Aorta (tissue), 5 donors: ENCODE results near the gene ECT2L. TPM values are rescaled to one million over a fixed set of nuclear protein-coding genes. Genes with fewer than 3 reads are reported as not detected.
A peak's percentile ranks its signal among the peaks of the same experiment; 100 is the strongest.

ENCODE experiments used
- ATAC-seq: fragments of 200-7000 bp; cut with Tn5 transposase; one replicate; pipeline ENCODE4 v1.9.1; 2022; ENCODE audit warnings: moderate library complexity; ENCODE audit not compliant: low FRiP score
- DNase-seq, 2 donors: peaks; one replicate each; pipeline ENCODE4 v3.0.0-alpha.2; 2020
- H3K27ac ChIP-seq, 2 donors: one replicate each; pipeline ENCODE4 v1.5.1; 2013; ENCODE audit warnings: low read length in 2 of 2, mild to moderate bottlenecking in 2 of 2, moderate library complexity in 2 of 2, control low read depth in 1 of 2, inconsistent platforms in 1 of 2, low read depth in 1 of 2
- H3K27me3 ChIP-seq, 2 donors: one replicate each; pipeline ENCODE4 v1.6.1; 2013; ENCODE audit warnings: control low read depth in 1 of 2, low read length in 1 of 2, mild to moderate bottlenecking in 1 of 2, moderate library complexity in 1 of 2; ENCODE audit not compliant: insufficient read depth in 2 of 2, control insufficient read depth in 1 of 2
- H3K36me3 ChIP-seq, 2 donors: one replicate each; pipeline ENCODE4 v1.6.1; 2013; ENCODE audit warnings: control low read depth in 1 of 2, low read length in 1 of 2, mild to moderate bottlenecking in 1 of 2; ENCODE audit not compliant: insufficient read depth in 2 of 2, control insufficient read depth in 1 of 2
- H3K4me1 ChIP-seq, 2 donors: one replicate each; pipeline ENCODE4 v1.6.1; 2013; ENCODE audit warnings: low read length in 2 of 2, control low read depth in 1 of 2, mild to moderate bottlenecking in 1 of 2, moderate library complexity in 1 of 2; ENCODE audit not compliant: insufficient read depth in 2 of 2, control insufficient read depth in 1 of 2
- H3K4me3 ChIP-seq, 2 donors: one replicate each; pipeline ENCODE4 v1.5.1; 2013; ENCODE audit warnings: low read length in 2 of 2, control low read depth in 1 of 2, mild to moderate bottlenecking in 1 of 2
- H3K9me3 ChIP-seq: one replicate; pipeline ENCODE4 v1.6.1; 2013; ENCODE audit warnings: mild to moderate bottlenecking, low read length; ENCODE audit not compliant: control insufficient read depth
- WGBS, 2 donors: extraction: QIAGEN DNeasy Blood & Tissue Kit; methylation state at CpG; one replicate each; pipeline ENCODE4 v1.1.7; 2013; 5-methylcytosine and 5-hydroxymethylcytosine counted together
- intact Hi-C, 2 donors: fragments of 100-400 bp; cut with DNase I; formaldehyde crosslinking; loops; one replicate each; pipeline versions ENCODE4 v1.14.2 to v1.15.0; 2022
- polyA plus RNA-seq, 2 donors: library from polyadenylated mRNA; stranded (reverse); fragments of 200-250 nt; gene quantifications; one replicate each; pipeline ENCODE4 v1.2.3, GENCODE V29; 2013
- total RNA-seq, 2 donors: library from RNA; stranded (reverse); fragmentation: NEBNext Ultra II Directional; extraction: Animal tissue kit (Norgen Biotek cat#: 25700); gene quantifications; one replicate each; pipeline ENCODE4 v1.2.1, GENCODE V29; 2021
- donor health status: healthy with polysubstance abuse.
- donor health status: Bipolar disorder and iron deficiency.
- donor health status: DM: no; HTN: no; CAD: no.
- donor health status: DM: no; HTN: no; CAD: no.
- donor health status: DM: yes; HTN: yes; CAD: no.

ECT2L gene
- total and polyA plus RNA-seq, 4 donors = 0.19 to 2.7 (median 0.30) TPM; not detected in 1

GRCh38 chr6:138815221-138815620 is 19.3 kb downstream of the ECT2L start:
- WGBS, 2 donors = 85 to 89% methylated on average over 6 of the region's 6 CpGs

DNA sequence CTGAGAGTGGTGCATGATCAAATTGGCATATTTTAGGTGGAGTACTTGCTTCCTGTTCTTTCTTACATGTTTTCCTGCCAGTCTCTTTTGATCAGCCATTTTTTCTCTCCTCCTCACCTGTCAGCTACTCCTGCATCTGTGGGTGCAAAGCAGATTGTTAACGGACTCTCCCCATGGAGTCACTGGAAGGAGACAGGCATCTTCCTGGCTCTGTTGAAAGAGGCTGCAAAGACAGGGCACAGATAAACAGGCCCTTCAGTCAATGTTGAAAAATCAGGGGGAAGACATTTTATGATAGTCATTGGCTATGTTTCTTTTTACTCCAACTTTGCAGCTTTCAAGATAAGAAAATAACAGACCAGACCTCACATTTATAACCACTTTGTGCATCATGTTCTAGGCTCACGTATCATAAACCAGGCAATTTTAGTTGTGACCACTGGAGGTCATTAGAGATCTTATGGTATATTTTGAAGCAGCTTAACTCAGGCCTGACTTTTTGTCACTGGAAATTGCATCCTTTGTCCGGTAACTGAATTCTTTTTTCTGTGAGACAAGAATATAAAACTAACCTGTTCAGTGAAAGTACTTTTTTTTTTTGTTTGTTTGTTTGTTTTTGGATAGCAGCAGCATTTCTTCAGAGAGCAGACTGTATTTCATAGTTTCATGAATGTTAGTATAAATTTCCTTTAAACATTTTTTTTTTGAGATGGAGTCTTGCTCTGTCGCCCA is 20.1 kb downstream of the ECT2L start:
- intact Hi-C loops = loop anchor here (2.0 to 5.0 kb wide), 4 partner anchors 171 to 549 kb away; partner anchors contain the start of gene REPS1 (in 2 of the 2)
- 27 to 30% methylated on average over 4 of the region's 4 CpGs for WGBS, 2 donors
- DNase-seq (no peak), ATAC-seq (peak; percentile 85)
- Histone ChIP-seq H3K4me1 (no peaks in the 10 kb centered on the region), H3K36me3 (no peaks in the 10 kb centered on the region), H3K27me3 (no peaks in the 10 kb centered on the region), H3K9me3 (no peaks in the 10 kb centered on the region), H3K27ac (no peak overlapping the region), H3K4me3 (no peak overlapping the region)

More at GRCh38 chr6:138815221-138815620, 19.3 kb downstream of the ECT2L start:
- no peaks in the 10 kb centered on the region for H3K27me3 ChIP-seq
- intact Hi-C loops = loop anchor here (2.0 to 5.0 kb wide), 4 partner anchors 172 to 550 kb away; partner anchors contain the start of gene REPS1 (in 2 of the 2)
- DNase-seq = no peak
- no peaks in the 10 kb centered on the region for H3K9me3 ChIP-seq
- no peak overlapping the region for H3K27ac ChIP-seq
- no peaks in the 10 kb centered on the region for H3K36me3 ChIP-seq
- H3K4me3 ChIP-seq = no peak overlapping the region
- ATAC-seq = no peak
- H3K4me1 ChIP-seq = no peaks in the 10 kb centered on the region

DNA sequence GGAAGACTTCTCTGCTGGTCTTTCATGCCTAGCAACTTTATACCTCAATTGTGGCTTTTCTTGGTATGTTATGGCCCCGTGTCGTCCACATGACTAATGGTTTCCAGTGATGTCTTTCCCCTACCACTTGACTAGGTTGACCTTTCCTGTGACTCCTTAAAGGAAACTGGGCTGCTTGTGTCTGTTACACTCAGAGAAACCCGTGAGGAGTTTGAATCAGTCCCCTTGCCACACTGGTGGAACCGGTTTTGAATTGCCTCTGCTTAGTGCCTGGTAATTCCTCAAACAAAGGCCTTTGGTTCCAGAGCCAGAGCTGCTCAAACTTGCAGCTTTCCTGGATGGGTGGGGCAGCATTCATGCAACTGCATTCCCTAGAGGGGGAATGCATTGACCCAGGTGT is 21.9 kb downstream of the ECT2L start:
- DNase-seq (no peak), ATAC-seq (no peak)
- Histone ChIP-seq H3K4me1 (no peaks in the 10 kb centered on the region), H3K27ac (no peak overlapping the region), H3K4me3 (no peak overlapping the region), H3K27me3 (no peaks in the 10 kb centered on the region), H3K9me3 (no peaks in the 10 kb centered on the region), H3K36me3 (no peaks in the 10 kb centered on the region)
- 72 to 75% methylated on average over 4 of the region's 4 CpGs for WGBS, 2 donors
- intact Hi-C loops = loop anchor here (2.0 to 5.0 kb wide), 3 partner anchors 170 to 547 kb away; partner anchors contain the start of gene REPS1 (in 1 of the 2)

- Histone ChIP-seq H3K27me3 (no peaks in the 10 kb centered on the region), H3K27ac (no peak overlapping the region), H3K36me3 (no peaks in the 10 kb centered on the region), H3K9me3 (no peaks in the 10 kb centered on the region), H3K4me1 (no peaks in the 10 kb centered on the region), H3K4me3 (no peak overlapping the region)
- intact Hi-C loops = loop anchor here (5.0 kb wide), 2 partner anchors 169 to 399 kb away; partner anchors contain the start of gene REPS1 (in 1 of the 2)
- ATAC-seq = no peak
- WGBS, 2 donors = 85 to 86% methylated on average over 10 of the region's 10 CpGs
- DNase-seq = no peak
Observed at GRCh38 chr6:138818496-138819194, 22.8 kb downstream of the ECT2L start.

GRCh38 chr6:138821519-138821918 is 25.6 kb downstream of the ECT2L start:
- no peak overlapping the region for H3K4me3 ChIP-seq
- no peak for DNase-seq
- no peaks in the 10 kb centered on the region for H3K9me3 ChIP-seq
- intact Hi-C loops = no loop called here
- H3K36me3 ChIP-seq = no peaks in the 10 kb centered on the region
- WGBS, 2 donors = 92 to 96% methylated on average over 4 of the region's 4 CpGs
- H3K27me3 ChIP-seq = no peaks in the 10 kb centered on the region
- H3K4me1 ChIP-seq = no peaks in the 10 kb centered on the region
- ATAC-seq = no peak
- H3K27ac ChIP-seq = no peak overlapping the region

GRCh38 chr6:138824482-138825144 is 28.7 kb downstream of the ECT2L start:
- Histone ChIP-seq H3K4me3 (no peak overlapping the region), H3K4me1 (no peaks in the 10 kb centered on the region), H3K36me3 (no peaks in the 10 kb centered on the region), H3K27me3 (no peaks in the 10 kb centered on the region), H3K9me3 (peaks cover 2% of the 10 kb centered on the region), H3K27ac (no peak overlapping the region)
- no peak for ATAC-seq
- intact Hi-C loops = no loop called here
- WGBS, 2 donors = 86 to 87% methylated on average over 11 of the region's 11 CpGs
- no peak for DNase-seq

GRCh38 chr6:138830248-138830647 is 34.4 kb downstream of the ECT2L start:
- no peak for DNase-seq
- no peak for ATAC-seq
- intact Hi-C loops = no loop called here
- 82 to 87% methylated on average over 7 of the region's 7 CpGs for WGBS, 2 donors
- Histone ChIP-seq H3K4me1 (no peaks in the 10 kb centered on the region), H3K27ac (no peak overlapping the region), H3K4me3 (no peak overlapping the region), H3K36me3 (no peaks in the 10 kb centered on the region), H3K9me3 (peaks cover 2% of the 10 kb centered on the region), H3K27me3 (no peaks in the 10 kb centered on the region)

DNA sequence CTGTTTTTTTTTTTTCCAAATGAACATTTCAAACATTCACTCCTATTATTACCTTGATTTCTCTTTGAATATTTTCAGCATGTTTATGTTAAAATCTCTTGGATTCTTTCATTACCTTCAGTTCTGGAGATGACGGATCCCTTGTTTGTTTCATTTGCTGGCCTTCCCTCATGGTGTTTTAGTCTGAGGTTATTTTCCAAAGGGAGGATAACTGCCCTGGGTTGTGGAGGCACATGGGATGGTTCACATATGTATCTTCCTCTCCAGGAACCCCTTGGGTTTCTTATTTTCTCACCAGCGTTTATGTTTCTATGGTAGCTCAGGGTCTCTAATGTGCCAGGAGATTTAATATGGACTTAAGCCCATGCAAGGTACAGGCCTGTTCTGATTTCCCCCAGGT is 36.3 kb downstream of the ECT2L start:
- Histone ChIP-seq H3K4me3 (no peak overlapping the region), H3K27me3 (no peaks in the 10 kb centered on the region), H3K9me3 (no peaks in the 10 kb centered on the region), H3K4me1 (peaks cover 0 to 2% of the 10 kb centered on the region in 2 donors), H3K36me3 (no peaks in the 10 kb centered on the region), H3K27ac (no peak overlapping the region)
- intact Hi-C loops = no loop called here
- WGBS, 2 donors = 95% methylated on average over 2 of the region's 2 CpGs
- ATAC-seq (no peak), DNase-seq (no peak)
